Epithelial cell of esophagus (primary cell): ENCODE measurements around the gene CPLX1.
"Not testable (repeated sequence)": the region's sequence is repeated elsewhere in the genome, so short reads cannot be mapped to it uniquely, and the experiment has no call there.

Source experiments
- DNase-seq: peaks from one replicate; pipeline ENCODE4 v3.0.0; 2010; ENCODE audit warnings: low read depth
- H3K4me3 ChIP-seq: 2 replicates; pipeline ENCODE4 v1.5.1; 2011; ENCODE audit warnings: mild to moderate bottlenecking, low read length, control low read depth
- TF ChIP-seq, protein P1 (sequence below): IDR thresholded peaks from 2 replicates; pipeline ENCODE4 v1.5.1; 2011; ENCODE audit warnings: low read depth, mild to moderate bottlenecking, low read length, control low read depth, inconsistent platforms; ENCODE audit not compliant: insufficient read depth; ENCODE audit errors: missing control alignments

The CPLX1 gene

GRCh38 chr4:781493-782216 lies 44.3 kb downstream of the CPLX1 start:
- TF ChIP-seq, protein P1, sequence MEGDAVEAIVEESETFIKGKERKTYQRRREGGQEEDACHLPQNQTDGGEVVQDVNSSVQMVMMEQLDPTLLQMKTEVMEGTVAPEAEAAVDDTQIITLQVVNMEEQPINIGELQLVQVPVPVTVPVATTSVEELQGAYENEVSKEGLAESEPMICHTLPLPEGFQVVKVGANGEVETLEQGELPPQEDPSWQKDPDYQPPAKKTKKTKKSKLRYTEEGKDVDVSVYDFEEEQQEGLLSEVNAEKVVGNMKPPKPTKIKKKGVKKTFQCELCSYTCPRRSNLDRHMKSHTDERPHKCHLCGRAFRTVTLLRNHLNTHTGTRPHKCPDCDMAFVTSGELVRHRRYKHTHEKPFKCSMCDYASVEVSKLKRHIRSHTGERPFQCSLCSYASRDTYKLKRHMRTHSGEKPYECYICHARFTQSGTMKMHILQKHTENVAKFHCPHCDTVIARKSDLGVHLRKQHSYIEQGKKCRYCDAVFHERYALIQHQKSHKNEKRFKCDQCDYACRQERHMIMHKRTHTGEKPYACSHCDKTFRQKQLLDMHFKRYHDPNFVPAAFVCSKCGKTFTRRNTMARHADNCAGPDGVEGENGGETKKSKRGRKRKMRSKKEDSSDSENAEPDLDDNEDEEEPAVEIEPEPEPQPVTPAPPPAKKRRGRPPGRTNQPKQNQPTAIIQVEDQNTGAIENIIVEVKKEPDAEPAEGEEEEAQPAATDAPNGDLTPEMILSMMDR: no peak
- DNase-seq: peak; percentile 99
- H3K4me3 ChIP-seq: peak overlapping the region; percentile 90

- peak overlapping the region; percentile 90 for H3K4me3 ChIP-seq
- DNase-seq: no peak
- TF ChIP-seq, protein P1: no peak
Observed at GRCh38 chr4:780716-781492, 45.0 kb downstream of the CPLX1 start.

DNA sequence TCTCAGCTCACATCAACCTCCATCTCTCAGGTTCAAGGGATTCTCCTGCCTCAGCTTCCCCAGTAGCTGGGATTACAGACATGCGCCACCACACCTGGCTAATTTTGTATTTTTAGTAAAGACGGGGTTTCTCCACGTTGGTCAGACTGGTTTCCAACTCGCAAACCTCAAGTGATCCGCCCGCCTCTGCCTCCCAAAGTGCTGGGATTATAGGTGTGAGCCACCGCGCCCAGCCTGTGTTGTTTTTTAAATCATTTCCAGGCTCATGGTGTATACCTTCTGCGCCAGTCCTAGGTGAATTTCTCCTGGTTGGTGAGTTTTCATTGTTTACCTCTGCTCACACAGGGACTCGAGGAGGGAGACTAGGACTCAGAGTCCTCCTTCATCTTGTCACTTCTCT lies 45.7 kb downstream of the CPLX1 start:
- DNase-seq: not testable (repeated sequence)
- H3K4me3 ChIP-seq: peak overlapping the region; percentile 90

DNA sequence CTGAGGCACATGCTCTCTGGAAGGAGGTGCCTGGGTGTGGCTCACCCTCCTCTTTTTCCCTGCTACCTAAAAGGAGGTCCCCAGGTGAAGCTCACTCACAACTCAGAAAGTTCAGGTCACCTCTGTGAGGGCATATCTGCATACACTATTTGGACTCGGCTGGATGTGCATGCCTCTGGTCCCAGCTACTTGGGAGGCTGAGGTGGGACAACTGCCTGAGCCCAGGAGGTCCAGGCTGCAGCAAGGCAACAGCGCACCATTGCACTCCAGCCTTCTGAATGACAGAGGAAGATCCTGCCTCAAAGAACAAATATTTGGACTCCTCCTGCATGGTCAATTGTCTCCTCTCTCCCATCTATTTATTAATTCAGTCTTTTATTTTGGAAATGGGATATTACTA lies 46.4 kb downstream of the CPLX1 start:
- no peak for DNase-seq
- TF ChIP-seq, protein P1: no peak
- no peak overlapping the region for H3K4me3 ChIP-seq

- no peak overlapping the region for H3K4me3 ChIP-seq
- TF ChIP-seq, protein P1: no peak
Observed at GRCh38 chr4:777520-778262, 48.2 kb downstream of the CPLX1 start.

GRCh38 chr4:776743-777441 lies 49.0 kb downstream of the CPLX1 start:
- TF ChIP-seq, protein P1: no peak
- no peak overlapping the region for H3K4me3 ChIP-seq
- no peak for DNase-seq

More at GRCh38 chr4:777520-778262, 48.2 kb downstream of the CPLX1 start:
- no peak for DNase-seq

DNA sequence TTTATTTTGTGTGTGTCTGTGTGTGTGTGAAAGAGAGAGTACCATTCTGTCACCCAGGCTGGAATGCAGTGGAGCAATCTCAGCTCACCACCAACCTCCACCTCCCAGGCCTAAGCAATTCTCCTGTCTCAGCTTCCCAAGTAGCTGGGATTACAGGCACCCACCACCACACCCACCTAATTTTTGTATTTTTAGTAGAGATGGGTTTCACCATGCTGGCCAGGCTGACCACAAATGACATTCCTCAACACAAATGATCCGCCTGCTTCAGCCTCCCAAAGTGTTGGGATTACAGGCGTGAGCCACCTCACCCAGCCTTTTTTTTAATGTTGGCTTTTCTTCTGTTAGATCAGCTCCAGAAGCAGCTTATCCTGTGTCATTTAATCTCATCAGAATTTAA lies 50.4 kb downstream of the CPLX1 start:
- not testable (repeated sequence) for DNase-seq, H3K4me3 ChIP-seq

GRCh38 chr4:774419-775092 lies 51.4 kb downstream of the CPLX1 start:
- not testable (repeated sequence) for DNase-seq, H3K4me3 ChIP-seq
